IMR-90 (cell line): ENCODE measurements around the gene STARD13. TPM values are rescaled to one million over a fixed set of nuclear protein-coding genes. Genes with fewer than 3 reads are reported as not detected.

Experiments used
- ATAC-seq: fragments of 200-7000 bp; cut with Tn5 transposase; 2 replicates; pipeline ENCODE4 v1.9.1; 2020; ENCODE audit warnings: low read depth, mild to moderate bottlenecking, moderate library complexity
- BruUV-seq: library from RNA; stranded (reverse); fragments of 400-500 nt; replicated peaks from 2 replicates; lab custom pipeline; 2021; lab: Mats Ljungman, UMichigan
- CTCF ChIA-PET: fragments of 300-600 bp; formaldehyde crosslinking; extraction: SDS; loops from one replicate; lab custom pipeline; 2021; ENCODE audit warnings: antibody characterized with exemption; lab: Yijun Ruan, JAX
- POLR2A ChIA-PET: fragments of 300-600 bp; sonication (Branson Sonifier 250); formaldehyde crosslinking; loops from one replicate; lab custom pipeline; 2022; ENCODE audit warnings: antibody characterized with exemption; ENCODE audit not compliant: unreplicated experiment; lab: Charles Lee
- DNase-seq: peaks from one replicate; pipeline ENCODE4 v3.0.0; 2013
- H2AFZ ChIP-seq: replicated peaks from 2 replicates; pipeline ENCODE3; 2013; ENCODE audit warnings: low read length, mild to moderate bottlenecking; ENCODE audit not compliant: poor library complexity
- H2AK5ac ChIP-seq: 2 replicates; pipeline ENCODE4 v1.6.1; 2013; ENCODE audit warnings: low read depth, low read length, inconsistent platforms
- H2AK9ac ChIP-seq: replicated peaks from 2 replicates; pipeline ENCODE3; 2013; ENCODE audit warnings: mild to moderate bottlenecking, low read depth, low read length, moderate library complexity; ENCODE audit not compliant: poor library complexity
- H2BK120ac ChIP-seq: 2 replicates; pipeline ENCODE4 v1.6.1; 2013; ENCODE audit warnings: low read depth, low read length, inconsistent platforms
- H2BK15ac ChIP-seq: 3 replicates; pipeline ENCODE4 v1.6.1; 2013; ENCODE audit warnings: low read depth, low read length, inconsistent platforms
- H2BK20ac ChIP-seq: 2 replicates; pipeline ENCODE4 v1.6.1; 2013; ENCODE audit warnings: low read depth, mild to moderate bottlenecking, inconsistent platforms, low read length, moderate library complexity
- H2BK5ac ChIP-seq: 2 replicates; pipeline ENCODE4 v1.6.1; 2013; ENCODE audit warnings: mild to moderate bottlenecking, low read depth, low read length, inconsistent platforms; ENCODE audit not compliant: poor library complexity, severe bottlenecking
- H3K14ac ChIP-seq: replicated peaks from 2 replicates; pipeline ENCODE4 v1.6.1; 2013; ENCODE audit warnings: low read depth, low read length, inconsistent platforms
- H3K18ac ChIP-seq: 2 replicates; pipeline ENCODE4 v1.6.1; 2013; ENCODE audit warnings: low read depth, low read length, control low read depth
- H3K23ac ChIP-seq: 2 replicates; pipeline ENCODE4 v1.6.1; 2013; ENCODE audit warnings: low read depth, low read length, inconsistent platforms
- H3K27ac ChIP-seq: 2 replicates; pipeline ENCODE4 v1.5.1; 2013; ENCODE audit warnings: mild to moderate bottlenecking, control low read depth, low read length; ENCODE audit not compliant: insufficient read depth
- H3K27me3 ChIP-seq: 2 replicates; pipeline ENCODE4 v1.6.1; 2013; ENCODE audit warnings: low read length; ENCODE audit not compliant: control insufficient read depth, insufficient read depth
- H3K36me3 ChIP-seq: 2 replicates; pipeline ENCODE4 v1.6.1; 2013; ENCODE audit warnings: low read length, mixed read lengths; ENCODE audit not compliant: control insufficient read depth, insufficient read depth
- H3K4ac ChIP-seq: 2 replicates; pipeline ENCODE4 v1.6.1; 2013; ENCODE audit warnings: low read depth, low read length, inconsistent platforms
- H3K4me1 ChIP-seq: 2 replicates; pipeline ENCODE4 v1.6.1; 2013; ENCODE audit warnings: low read length, mixed read lengths; ENCODE audit not compliant: control insufficient read depth, insufficient read depth
- H3K4me2 ChIP-seq: 2 replicates; pipeline ENCODE4 v1.6.1; 2013; ENCODE audit warnings: low read depth, mild to moderate bottlenecking, control low read depth, low read length, moderate library complexity
- H3K4me3 ChIP-seq: 2 replicates; pipeline ENCODE4 v1.5.1; 2013; ENCODE audit warnings: low read depth, mild to moderate bottlenecking, control low read depth, low read length, moderate library complexity; ENCODE audit not compliant: insufficient read depth
- H3K56ac ChIP-seq: 2 replicates; pipeline ENCODE4 v1.6.1; 2013; ENCODE audit warnings: low read length, inconsistent platforms; ENCODE audit not compliant: insufficient read depth; ENCODE audit errors: extremely low read depth
- H3K79me1 ChIP-seq, 2 experiments: 2 replicates each; pipeline ENCODE4 v1.6.1; 2013; ENCODE audit warnings: low read length in 2 of 2, inconsistent platforms in 1 of 2, low read depth in 1 of 2
- H3K9ac ChIP-seq: 2 replicates; pipeline ENCODE4 v1.6.1; 2013; ENCODE audit warnings: low read depth, low read length, control low read depth
- H3K9me1 ChIP-seq: 2 replicates; pipeline ENCODE4 v1.6.1; 2013; ENCODE audit warnings: low read length, inconsistent platforms; ENCODE audit not compliant: insufficient read depth
- H3K9me3 ChIP-seq: 2 replicates; pipeline ENCODE4 v1.6.1; 2013; ENCODE audit warnings: low read length; ENCODE audit not compliant: control insufficient read depth, insufficient read depth
- H4K20me1 ChIP-seq: 2 replicates; pipeline ENCODE4 v1.6.1; 2013; ENCODE audit warnings: low read length, inconsistent platforms; ENCODE audit not compliant: insufficient read depth
- H4K5ac ChIP-seq: 2 replicates; pipeline ENCODE4 v1.6.1; 2013; ENCODE audit warnings: mild to moderate bottlenecking, low read depth, low read length, control low read depth
- H4K8ac ChIP-seq, 2 experiments: 2 replicates each; pipeline ENCODE4 v1.6.1; 2013; ENCODE audit warnings: low read depth in 2 of 2, low read length in 2 of 2, control low read depth in 1 of 2, inconsistent platforms in 1 of 2
- H4K91ac ChIP-seq: 2 replicates; pipeline ENCODE4 v1.6.1; 2013; ENCODE audit warnings: low read depth, low read length, inconsistent platforms; ENCODE audit not compliant: insufficient read depth
- CEBPB ChIP-seq: IDR thresholded peaks from 2 replicates; pipeline ENCODE4 v1.6.1; 2012; ENCODE audit warnings: low read depth, low read length, improper control_type of control experiment
- CHD1 ChIP-seq: IDR thresholded peaks from 2 replicates; pipeline ENCODE4 v1.6.1; 2012; ENCODE audit warnings: low read depth, low read length, improper control_type of control experiment
- FOS ChIP-seq: fragments of 150-350 bp; IDR thresholded peaks from 2 replicates; pipeline ENCODE4 v1.6.1; 2016; ENCODE audit warnings: low read depth, low read length
- MAFK ChIP-seq: IDR thresholded peaks from 2 replicates; pipeline ENCODE4 v1.6.1; 2012; ENCODE audit warnings: low read depth, low read length, improper control_type of control experiment
- MAZ ChIP-seq: IDR thresholded peaks from 2 replicates; pipeline ENCODE4 v1.6.1; 2012; ENCODE audit warnings: low read depth, mild to moderate bottlenecking, low read length, improper control_type of control experiment, moderate library complexity, borderline replicate concordance
- NFE2L2 ChIP-seq: fragments of 150-350 bp; IDR thresholded peaks from 2 replicates; pipeline ENCODE4 v1.6.1; 2016; ENCODE audit warnings: low read depth, mild to moderate bottlenecking, low read length
- RAD21 ChIP-seq: IDR thresholded peaks from 2 replicates; pipeline ENCODE4 v1.6.1; 2012; ENCODE audit warnings: low read length, improper control_type of control experiment
- RCOR1 ChIP-seq: IDR thresholded peaks from 2 replicates; pipeline ENCODE4 v1.6.1; 2012; ENCODE audit warnings: mild to moderate bottlenecking, low read length, improper control_type of control experiment; ENCODE audit not compliant: insufficient replicate concordance
- RFX5 ChIP-seq: IDR thresholded peaks from 2 replicates; pipeline ENCODE4 v1.8.0; 2012; ENCODE audit warnings: low read depth, mild to moderate bottlenecking, low read length, moderate library complexity
- USF2 ChIP-seq: fragments of 150-350 bp; IDR thresholded peaks from 2 replicates; pipeline ENCODE4 v1.6.1; 2017; ENCODE audit warnings: mild to moderate bottlenecking, antibody characterized with exemption, low read length, low read depth
- WGBS, 2 experiments: methylation state at CpG; one replicate each; pipeline versions ENCODE4 v1.1.5 to v1.1.7; 2013; ENCODE audit warnings: missing lambda C conversion rate in 2 of 2; ENCODE audit not compliant: insufficient read length in 1 of 2; ENCODE audit errors: extremely low coverage in 2 of 2; 5-methylcytosine and 5-hydroxymethylcytosine counted together
- dilution Hi-C: fragments of 300-500 bp; cut with HindIII; formaldehyde crosslinking; loops from one replicate; pipeline ENCODE4 v1.14.3; 2018; ENCODE audit warnings: low sequenced_read_pairs; ENCODE audit not compliant: unreplicated experiment
- in situ Hi-C: fragments of 300-500 bp; cut with MboI; formaldehyde crosslinking; loops from 3 replicates; pipeline ENCODE4 v1.14.3; 2019; ENCODE audit warnings: low sequenced_read_pairs, inconsistent platforms, mixed read lengths
- intact Hi-C: fragments of 100-400 bp; cut with micrococcal nuclease; formaldehyde crosslinking; loops from 2 replicates; pipeline ENCODE4 v1.10.0; 2022
- polyA plus RNA-seq, 3 experiments: library from polyadenylated mRNA; depleted of rRNA; stranded (reverse); fragments of >200 nt; gene quantifications; 2 replicates each; pipeline ENCODE4 v1.2.3, GENCODE V29; 2012; ENCODE audit warnings: low replicate concordance in 1 of 3
- total RNA-seq: library from RNA; depleted of rRNA; stranded (reverse); fragments of >200 nt; gene quantifications from 2 replicates; pipeline ENCODE4 v1.2.3, GENCODE V29; 2012
- TF ChIP-seq, protein P1 (sequence below): conservative IDR thresholded peaks from 2 replicates; pipeline ENCODE4 v1.5.1; 2012; ENCODE audit warnings: mild to moderate bottlenecking, low read depth, low read length, improper control_type of control experiment

The STARD13 gene
- total and polyA plus RNA-seq, 2 of the 4 experiments (the other 2 are of a cell fraction), result 23.6 to 46.6 TPM

GRCh38 chr13:33119022-33119781, 166.4 kb downstream of the STARD13 start (continued):
- TF ChIP-seq NFE2L2, result no peak
- no peak for TF ChIP-seq RAD21
- TF ChIP-seq FOS, result no peak

GRCh38 chr13:33116321-33117010, 169.1 kb downstream of the STARD13 start:
- Histone ChIP-seq H3K23ac (no peak overlapping the region), H3K4me1 (peaks cover 29% of the 10 kb centered on the region), H3K27me3 (no peaks in the 10 kb centered on the region), H2BK15ac (no peak overlapping the region), H3K4me2 (no peak overlapping the region), H3K36me3 (peaks cover 56% of the 10 kb centered on the region), H3K18ac (no peak overlapping the region), H2BK5ac (no peak overlapping the region), H4K5ac (no peak overlapping the region), H2BK120ac (no peak overlapping the region), H4K91ac (no peak overlapping the region), H3K9ac (no peak overlapping the region), H3K27ac (no peak overlapping the region), H3K56ac (no peak overlapping the region), H4K20me1 (no peaks in the 10 kb centered on the region), H4K8ac (no peak overlapping the region), H2AK5ac (no peak overlapping the region), H3K4ac (no peak overlapping the region), H3K4me3 (no peak overlapping the region), H3K9me1 (peaks cover 29% of the 10 kb centered on the region), H2AK9ac (no peak overlapping the region), H3K14ac (no peak overlapping the region), H3K9me3 (no peaks in the 10 kb centered on the region), H2BK20ac (no peak overlapping the region), H2AFZ (no peak overlapping the region), H3K79me1 (peaks cover 47 to 58% of the 10 kb centered on the region in 2 experiments)
- dilution Hi-C loops, result no loop called here
- no peak for TF ChIP-seq CEBPB
- no peak for TF ChIP-seq RAD21
- TF ChIP-seq, protein P1, sequence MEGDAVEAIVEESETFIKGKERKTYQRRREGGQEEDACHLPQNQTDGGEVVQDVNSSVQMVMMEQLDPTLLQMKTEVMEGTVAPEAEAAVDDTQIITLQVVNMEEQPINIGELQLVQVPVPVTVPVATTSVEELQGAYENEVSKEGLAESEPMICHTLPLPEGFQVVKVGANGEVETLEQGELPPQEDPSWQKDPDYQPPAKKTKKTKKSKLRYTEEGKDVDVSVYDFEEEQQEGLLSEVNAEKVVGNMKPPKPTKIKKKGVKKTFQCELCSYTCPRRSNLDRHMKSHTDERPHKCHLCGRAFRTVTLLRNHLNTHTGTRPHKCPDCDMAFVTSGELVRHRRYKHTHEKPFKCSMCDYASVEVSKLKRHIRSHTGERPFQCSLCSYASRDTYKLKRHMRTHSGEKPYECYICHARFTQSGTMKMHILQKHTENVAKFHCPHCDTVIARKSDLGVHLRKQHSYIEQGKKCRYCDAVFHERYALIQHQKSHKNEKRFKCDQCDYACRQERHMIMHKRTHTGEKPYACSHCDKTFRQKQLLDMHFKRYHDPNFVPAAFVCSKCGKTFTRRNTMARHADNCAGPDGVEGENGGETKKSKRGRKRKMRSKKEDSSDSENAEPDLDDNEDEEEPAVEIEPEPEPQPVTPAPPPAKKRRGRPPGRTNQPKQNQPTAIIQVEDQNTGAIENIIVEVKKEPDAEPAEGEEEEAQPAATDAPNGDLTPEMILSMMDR, result no peak
- TF ChIP-seq RCOR1, result no peak
- no peak for TF ChIP-seq RFX5
- TF ChIP-seq CHD1, result no peak
- no peak for TF ChIP-seq MAZ
- TF ChIP-seq USF2, result no peak
- TF ChIP-seq MAFK, result no peak
- in situ Hi-C loops, result no loop called here
- no peak for ATAC-seq
- WGBS, 2 experiments, result 100% methylated on average over 2 of the region's 2 CpGs; no CpG with 5 or more reads in 1 of the 2 experiments
- no peak for DNase-seq
- ChIA-PET CTCF (no interaction called here), POLR2A (no interaction called here)
- no TSS peak for BruUV-seq
- intact Hi-C loops, result no loop called here
